G401 (cell line): ENCODE results near the gene MTCL1. TPM values are rescaled to one million over a fixed set of nuclear protein-coding genes. Genes with fewer than 3 reads are reported as not detected.

Experiments
- DNase-seq: peaks from one replicate; pipeline ENCODE4 v3.0.0-alpha.2; 2015; ENCODE audit warnings: low spot score
- in situ Hi-C: cut with HindIII; loops from 2 replicates; pipeline ENCODE4 v1.10.0; 2016; ENCODE audit warnings: low sequenced_read_pairs, mixed read lengths
- total RNA-seq: library from RNA; depleted of rRNA; stranded (reverse); fragments of >200 nt; shearing (Covaris generic); gene quantifications from 2 replicates; pipeline ENCODE4 v1.2.3, GENCODE V29; 2014

MTCL1 gene
- total RNA-seq, 1 experiment from 2014 or later = 2.2 TPM

DNA sequence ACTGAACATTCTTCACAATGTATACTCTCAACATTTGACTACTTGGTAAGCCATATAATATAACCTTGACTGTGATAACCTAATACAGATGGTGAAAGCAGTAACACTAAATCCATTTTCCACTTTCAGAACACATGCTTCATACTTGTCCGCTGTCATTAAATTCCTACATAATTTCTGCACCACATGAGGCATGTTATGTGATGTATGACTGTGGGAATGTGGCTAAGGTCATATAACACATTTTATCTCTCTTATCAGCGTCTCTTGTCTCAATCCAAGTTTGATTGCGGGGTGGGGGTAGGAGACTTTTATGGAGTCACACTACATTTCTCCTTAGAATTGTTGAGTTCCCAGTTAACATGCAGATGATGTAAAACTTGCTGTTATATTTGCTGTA is 110.9 kb downstream of the MTCL1 start:
- in situ Hi-C loops = no loop called here
- DNase-seq = no peak

DNA sequence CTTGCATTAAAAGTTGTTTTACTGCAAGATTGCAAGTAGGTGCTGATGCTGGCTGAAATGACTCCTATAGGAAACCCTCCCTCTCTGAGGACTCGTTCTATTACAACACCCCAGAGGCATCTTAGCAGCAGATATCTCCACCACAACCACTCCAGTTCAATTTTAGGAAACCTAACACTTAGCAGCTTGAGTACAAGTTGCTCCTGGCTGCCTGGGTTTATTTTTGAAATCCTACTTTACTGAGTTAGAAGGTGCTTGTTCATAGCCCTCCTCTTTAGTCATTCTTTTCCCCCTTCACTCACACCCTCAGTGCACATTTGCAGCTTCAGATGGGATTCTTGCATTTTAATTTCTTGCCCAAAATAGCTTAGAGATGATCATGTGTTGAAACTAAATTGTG is 111.5 kb downstream of the MTCL1 start:
- DNase-seq = peak; percentile 39
- in situ Hi-C loops = no loop called here

DNA sequence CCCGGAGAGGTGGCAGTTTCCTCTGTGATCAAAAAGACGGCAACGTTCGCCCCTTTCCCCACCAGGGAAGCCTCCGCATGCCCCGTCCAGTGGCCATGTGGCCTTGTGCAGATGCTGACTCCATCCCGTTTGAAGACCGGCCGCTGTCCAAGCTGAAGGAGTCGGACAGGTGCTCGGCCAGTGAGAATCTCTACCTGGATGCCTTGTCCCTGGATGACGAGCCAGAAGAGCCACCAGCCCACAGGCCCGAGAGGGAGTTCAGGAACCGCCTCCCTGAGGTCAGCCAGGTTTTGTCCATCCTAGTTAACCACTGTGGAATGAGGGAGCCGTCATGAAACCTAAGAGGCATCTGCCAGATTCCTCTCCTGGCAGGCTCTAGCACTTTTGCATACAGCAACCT is 113.6 kb downstream of the MTCL1 start:
- in situ Hi-C loops = no loop called here
- DNase-seq = no peak

DNA sequence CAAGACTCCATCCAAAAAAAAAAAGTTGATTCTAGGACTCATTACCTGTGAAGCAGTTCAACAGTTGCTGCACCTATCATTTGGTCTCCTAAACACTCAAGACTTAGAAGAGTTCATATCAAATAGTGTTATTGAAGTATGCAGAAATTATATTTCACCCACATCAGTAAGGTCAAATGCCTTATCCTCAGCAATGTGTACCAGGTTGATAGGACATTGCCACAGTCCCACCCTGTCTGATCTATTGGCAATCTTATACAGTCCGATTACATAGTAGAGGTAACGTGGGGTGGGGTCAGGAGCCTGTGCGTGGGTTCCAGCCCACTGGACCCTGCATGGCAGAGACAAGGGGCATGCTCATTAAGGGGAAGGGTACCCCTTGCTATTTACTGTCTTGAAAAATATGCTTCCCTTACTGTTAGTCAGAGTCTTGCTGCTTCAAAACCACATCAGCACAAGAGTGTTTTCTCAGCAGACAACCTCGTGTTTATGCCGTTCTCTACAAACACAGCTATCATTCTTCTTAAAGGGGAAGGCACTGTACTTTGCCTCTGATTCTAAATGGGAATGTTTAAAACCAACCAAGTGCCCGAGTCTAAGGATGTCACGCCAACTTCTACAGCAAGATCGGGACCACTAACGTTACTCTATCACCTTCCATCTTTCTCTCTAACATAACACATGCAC is 115.2 kb downstream of the MTCL1 start:
- no peak for DNase-seq
- in situ Hi-C loops = no loop called here

DNA sequence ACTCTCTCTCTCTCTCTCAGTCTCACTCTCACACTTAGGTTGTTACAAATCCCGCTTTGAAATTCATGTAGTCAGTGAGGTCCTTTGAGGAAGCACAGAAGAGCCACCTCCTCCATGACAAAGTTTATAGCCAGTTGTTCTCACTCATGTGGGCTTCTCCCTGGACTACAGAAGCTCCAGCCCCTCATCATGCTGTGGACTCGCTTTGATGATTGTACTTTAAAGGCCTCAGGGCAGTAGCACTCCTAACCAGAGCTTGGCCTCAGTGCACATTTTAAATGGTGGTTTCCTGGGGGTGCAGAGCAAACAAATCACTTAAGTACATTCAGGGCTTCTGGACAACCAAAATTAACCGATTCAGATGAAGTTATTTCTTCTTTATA is 115.7 kb downstream of the MTCL1 start:
- in situ Hi-C loops = no loop called here

DNA sequence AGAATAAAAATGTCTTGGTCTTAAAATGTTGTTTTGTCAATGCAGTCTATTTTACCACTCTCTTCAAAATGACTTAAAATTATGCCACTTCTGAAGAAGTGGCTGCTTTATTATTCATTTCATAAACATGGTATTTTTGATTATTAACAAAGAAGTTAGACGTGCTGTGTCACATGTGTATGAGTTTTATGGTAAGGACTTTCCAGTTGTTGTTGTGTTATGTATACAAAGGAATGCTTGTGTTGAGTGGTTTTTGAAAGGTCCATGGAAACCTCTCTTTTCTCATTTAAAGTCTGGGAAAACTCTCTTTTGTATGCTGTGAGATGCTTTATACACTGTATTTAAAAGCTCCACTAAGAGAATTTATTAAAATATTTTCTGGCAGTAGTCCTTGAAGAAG is 116.2 kb downstream of the MTCL1 start:
- in situ Hi-C loops = no loop called here
- no peak for DNase-seq

More for the DNA sequence above, 115.7 kb downstream of the MTCL1 start:
- DNase-seq = no peak

DNA sequence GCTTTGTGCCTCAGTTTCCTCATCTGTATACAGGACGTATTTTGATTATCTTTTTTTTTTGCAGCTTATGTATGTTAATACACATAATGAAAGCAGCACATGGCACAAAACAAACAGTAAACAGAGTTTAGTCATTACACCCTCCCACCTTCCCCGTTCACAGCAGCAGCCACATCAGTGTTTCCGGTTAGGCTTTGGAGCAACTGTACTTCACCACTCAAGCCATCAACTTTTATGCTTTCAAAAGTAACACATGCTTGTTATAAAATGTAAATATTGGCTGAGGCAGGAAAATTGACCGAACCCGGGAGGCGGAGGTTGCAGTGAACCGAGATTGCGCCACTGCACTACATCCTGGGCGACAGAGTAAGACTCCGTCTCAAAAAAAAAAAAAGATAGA is 117.3 kb downstream of the MTCL1 start:
- DNase-seq = no peak
- in situ Hi-C loops = no loop called here

DNA sequence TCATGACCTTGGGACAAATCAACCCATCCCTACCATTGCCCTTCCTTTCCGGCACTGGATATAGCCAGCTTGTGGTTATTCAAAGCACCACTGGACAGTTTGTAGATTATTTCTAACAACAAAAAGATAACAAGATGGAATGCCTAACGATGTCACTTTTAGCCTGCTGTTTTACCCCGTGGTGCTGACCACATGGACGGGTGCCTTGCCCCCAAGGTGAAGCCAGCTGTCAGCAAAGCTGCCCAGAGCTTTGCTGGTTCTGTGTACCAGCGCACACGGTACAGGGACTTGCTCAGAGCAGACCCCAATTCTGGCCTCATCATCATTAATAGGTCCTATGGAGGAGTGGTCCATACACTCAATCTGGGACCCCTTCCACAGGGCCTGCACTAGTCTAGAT is 118.2 kb downstream of the MTCL1 start:
- in situ Hi-C loops = no loop called here

DNA sequence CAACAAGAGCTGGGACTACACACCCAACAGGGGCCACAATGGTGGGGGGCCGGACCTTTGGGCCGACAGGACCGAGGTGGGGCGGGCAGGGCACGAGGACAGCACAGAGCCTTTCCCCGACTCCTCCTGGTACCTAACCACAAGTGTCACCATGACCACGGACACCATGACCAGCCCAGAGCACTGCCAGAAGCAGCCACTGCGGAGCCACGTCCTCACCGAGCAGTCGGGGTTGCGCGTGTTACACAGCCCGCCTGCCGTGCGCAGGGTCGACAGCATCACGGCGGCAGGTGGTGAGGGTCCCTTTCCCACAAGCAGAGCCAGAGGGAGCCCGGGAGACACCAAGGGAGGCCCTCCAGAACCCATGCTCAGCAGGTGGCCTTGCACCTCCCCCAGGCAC is 119.5 kb downstream of the MTCL1 start:
- DNase-seq = no peak
- in situ Hi-C loops = no loop called here

More for the DNA sequence above, 118.2 kb downstream of the MTCL1 start:
- no peak for DNase-seq

DNA sequence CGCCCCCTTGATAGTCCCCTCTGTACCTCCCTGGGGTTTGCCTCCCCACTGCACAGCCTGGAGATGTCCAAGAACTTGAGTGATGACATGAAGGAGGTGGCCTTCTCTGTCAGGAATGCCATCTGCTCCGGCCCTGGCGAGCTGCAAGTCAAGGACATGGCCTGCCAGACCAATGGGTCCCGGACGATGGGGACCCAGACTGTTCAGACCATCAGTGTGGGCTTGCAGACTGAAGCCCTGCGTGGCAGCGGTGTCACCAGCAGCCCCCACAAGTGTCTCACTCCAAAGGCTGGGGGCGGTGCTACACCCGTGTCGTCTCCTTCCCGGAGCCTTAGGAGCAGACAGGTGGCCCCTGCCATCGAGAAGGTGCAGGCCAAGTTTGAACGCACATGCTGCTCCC is 119.9 kb downstream of the MTCL1 start:
- no peak for DNase-seq

DNA sequence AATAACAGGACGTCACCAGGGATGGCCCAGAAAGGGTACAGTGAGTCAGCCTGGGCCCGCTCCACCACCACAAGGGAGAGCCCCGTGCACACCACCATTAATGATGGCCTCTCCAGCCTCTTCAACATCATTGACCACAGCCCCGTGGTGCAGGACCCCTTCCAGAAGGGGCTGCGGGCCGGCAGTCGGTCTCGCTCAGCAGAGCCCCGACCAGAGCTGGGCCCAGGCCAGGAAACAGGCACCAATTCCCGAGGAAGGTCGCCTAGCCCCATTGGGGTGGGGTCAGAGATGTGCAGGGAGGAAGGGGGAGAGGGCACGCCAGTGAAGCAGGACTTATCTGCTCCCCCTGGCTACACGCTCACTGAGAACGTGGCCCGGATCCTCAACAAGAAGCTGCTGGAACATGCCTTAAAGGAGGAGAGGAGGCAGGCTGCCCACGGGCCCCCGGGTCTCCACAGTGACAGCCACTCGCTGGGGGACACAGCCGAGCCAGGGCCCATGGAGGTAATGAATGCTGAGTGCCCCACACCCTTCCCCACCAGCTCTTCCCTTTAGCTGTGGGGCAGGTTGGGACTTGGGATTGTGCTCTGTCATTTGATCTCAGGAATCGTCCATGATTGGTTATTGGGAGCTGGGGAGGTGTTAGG is 120.5 kb downstream of the MTCL1 start:
- in situ Hi-C loops = no loop called here
- no peak for DNase-seq

More for the DNA sequence above, 119.9 kb downstream of the MTCL1 start:
- in situ Hi-C loops = no loop called here

DNA sequence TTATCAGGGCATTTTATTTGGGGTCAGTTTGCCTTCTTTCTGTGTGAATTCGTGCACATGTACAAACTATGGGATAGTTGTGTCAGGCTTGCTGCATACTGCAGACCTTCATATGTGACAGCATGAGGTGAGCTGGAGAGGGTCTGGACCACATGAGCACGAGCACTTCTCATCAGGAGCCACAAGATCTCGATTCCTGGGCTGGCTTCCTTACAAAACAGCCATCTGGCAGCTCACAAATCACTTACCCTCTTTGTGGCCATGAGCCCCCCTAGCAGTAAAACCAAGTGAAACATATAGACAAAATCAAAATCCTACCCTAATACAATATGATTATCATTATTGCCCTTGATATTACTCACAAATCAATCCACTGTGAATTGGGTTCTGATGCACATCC is 121.2 kb downstream of the MTCL1 start:
- DNase-seq = peak; percentile 76
- in situ Hi-C loops = no loop called here

DNA sequence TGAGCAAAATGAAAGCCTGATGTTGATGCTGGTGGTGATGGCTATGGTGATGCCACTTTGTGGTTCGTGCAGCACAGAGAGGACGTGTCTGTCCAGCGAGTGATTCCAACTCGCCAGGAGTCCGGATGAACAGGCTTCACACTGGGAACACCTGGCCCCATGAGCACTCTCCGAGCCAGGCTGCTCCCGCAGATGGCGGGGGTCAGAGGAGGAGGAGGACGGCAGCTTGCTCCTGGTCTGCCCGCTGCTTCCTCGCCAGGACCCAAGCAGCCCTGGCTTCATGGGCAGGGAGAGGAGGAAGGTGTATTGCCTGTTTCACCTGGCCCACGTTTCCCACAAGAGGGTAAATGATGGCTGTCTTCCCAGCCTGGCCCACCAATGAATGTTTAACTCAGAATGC is 121.6 kb downstream of the MTCL1 start:
- peak; percentile 79 for DNase-seq
- in situ Hi-C loops = no loop called here

DNA sequence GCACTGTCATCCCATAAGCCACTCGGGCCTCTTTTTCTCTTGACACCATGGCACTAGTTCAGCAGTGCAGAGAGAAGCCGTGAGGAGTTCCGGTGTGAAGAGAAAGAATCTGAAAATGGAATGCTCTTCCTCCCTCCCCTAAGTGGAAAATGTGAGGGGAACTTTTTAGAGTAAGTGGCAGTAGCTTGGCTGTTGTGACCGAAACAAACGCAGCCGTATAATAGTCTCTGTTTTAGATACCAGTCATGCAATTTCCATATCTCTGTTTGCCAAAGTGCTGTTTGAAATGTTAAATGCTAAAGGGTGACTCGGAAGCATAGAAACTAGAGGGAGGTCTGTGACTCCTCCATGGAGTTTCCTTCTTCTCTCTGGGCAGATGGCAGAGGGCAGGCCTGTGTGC is 122.9 kb downstream of the MTCL1 start:
- no peak for DNase-seq
- in situ Hi-C loops = no loop called here

DNA sequence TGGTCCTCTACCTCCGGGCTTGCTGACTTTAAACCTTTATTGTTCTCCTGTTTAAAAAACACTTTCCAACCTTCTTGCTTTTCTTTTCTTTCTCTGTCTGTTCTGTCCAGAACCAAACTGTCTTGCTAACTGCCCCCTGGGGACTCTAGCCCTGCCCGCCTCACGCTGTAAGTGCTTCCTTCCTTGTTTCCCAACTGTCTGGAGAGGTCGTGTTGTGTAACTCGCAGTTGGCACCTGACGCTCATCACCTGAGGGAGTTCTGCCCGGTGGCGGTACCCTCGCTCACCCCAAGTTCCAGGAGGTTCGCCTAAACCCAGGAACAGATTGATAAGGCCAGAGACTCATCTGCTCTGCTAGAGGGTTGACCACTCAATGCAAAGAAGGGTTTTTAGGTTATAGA is 123.4 kb downstream of the MTCL1 start:
- in situ Hi-C loops = no loop called here
- peak; percentile 48 for DNase-seq

DNA sequence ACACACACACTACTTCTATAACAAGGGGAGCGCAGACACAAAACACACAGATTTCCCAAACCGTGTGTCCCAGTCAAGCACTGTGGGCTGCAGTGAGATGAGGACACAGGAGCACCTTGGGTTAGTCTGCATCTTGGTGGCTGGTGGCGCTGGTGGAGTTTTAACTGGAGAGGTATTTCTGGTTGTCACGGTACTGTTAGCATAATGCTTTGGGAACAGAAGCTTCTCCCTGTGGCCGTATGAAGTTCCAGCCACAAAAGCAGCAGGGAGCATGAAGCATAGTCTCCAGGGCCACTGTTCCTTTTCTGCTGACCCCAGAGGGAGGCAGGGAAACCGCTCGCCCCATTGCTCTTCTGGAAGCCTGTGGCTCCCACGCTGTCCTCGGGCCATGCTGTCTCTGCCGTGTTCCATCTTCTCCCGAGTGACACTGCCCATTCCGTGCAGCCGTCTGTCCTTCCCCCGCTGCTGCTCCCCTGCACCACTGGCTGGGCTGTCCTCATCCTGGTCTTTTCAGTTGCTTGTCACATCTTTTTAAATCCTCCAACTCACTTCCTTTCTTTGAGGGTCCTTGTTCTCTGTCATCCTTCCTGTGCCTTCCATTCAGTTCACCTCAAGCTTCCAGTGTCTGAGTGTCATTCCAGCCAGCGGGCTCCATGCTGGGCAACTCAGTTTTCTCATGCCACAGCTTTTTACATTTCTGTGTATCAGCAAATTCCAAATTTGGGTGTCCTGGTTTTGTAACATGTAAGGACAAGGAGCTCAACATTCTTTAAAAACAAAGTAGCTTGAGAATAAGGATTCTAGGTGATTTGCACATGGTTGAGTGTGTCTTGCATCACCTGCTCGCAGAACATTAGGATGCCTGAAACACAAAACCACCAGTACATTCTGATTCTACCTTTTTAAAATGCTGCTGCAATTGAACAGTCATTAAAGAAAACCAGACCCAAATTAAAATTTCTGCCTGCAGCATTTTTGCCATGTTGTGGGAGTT is 125.0 kb downstream of the MTCL1 start:
- DNase-seq = peak; percentile 62
- in situ Hi-C loops = no loop called here

DNA sequence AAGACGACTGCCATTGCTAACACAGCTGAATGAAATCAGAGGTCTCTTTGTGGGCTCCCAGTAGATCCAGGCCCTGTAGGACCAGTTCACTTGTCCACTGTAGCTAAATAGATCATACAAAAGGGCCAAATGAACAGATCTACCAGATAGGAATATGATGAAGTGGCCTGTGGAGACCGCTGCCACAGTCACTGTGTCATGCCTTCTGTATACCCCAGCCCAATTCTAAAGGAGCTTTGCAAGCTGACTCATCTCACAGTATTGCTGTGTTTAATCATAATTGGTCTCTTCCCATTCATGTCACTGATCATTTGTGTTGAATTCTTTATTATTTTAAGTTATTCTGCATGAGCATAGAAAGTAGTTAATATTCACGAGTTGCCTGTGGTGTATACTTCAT is 125.8 kb downstream of the MTCL1 start:
- in situ Hi-C loops = no loop called here
- no peak for DNase-seq

DNA sequence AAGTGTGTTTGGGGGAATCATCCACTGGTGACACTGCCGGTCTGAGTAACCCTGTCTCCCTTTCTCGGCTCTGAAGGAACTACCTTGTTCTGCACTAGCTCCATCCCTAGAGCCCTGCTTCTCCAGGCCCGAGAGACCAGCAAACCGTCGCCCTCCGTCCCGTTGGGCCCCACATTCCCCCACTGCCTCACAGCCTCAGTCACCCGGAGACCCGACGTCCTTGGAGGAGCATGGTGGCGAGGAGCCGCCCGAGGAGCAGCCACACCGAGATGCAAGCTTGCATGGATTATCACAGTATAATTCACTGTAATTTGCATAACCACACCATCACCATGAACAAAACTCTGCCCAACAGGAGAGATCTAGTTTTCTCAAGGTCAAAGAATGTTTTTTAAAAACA is 126.2 kb downstream of the MTCL1 start:
- no peak for DNase-seq
- in situ Hi-C loops = no loop called here

DNA sequence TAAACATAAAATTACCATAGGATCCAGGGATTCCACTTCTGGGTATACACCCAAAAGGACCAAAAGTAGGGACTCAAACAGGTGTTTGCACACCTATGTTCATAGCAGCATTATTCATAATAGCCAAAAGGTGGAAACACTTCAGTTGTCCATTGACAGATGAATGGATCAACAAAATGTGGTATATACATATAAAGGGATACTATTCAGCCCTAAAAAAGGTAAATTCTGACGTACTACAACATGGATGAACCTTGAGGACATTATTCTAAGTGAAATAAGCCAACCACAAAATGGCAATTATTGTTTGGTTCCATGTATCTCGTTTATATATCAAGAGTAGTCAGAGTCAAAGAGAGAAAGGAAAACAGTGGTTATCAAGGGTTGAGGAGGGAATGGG is 128.1 kb downstream of the MTCL1 start:
- in situ Hi-C loops = no loop called here
- no peak for DNase-seq

DNA sequence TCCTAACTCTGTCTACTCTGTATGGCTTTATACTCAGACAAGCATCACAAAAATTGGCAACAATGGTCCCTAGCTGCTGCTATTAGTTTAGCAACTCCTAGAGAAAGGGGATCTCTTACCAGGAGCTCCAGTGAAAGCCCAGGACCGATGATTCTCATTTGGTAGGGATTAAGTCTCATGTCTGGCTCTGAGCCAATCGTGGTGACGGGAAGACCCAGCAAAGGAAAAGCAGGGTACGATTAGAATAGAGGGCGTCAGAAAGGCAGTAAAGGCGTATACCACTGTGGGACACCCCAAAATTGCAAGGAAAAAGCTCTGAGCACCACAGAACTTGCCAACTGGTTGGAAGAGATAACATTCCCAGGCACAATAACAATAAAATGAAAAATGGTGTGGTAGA is 129.5 kb downstream of the MTCL1 start:
- in situ Hi-C loops = no loop called here
- peak; percentile 47 for DNase-seq
